ENCODE measurements around the gene LYPLAL1. TPM values are rescaled to one million over a fixed set of nuclear protein-coding genes. Genes with fewer than 3 reads are reported as not detected.

LYPLAL1 gene
- total and polyA plus RNA-seq, 2 of the 8 experiments (the other 6 are each of a cell fraction or from before 2014, with no cell fraction given), result 6.3 to 23.8 TPM

- Histone ChIP-seq H3K27ac (ENCODE audit: low read depth, low read length) (no peak overlapping the region), H3K79me1 (ENCODE audit: low read depth, low read length) (no peaks in the 10 kb centered on the region), H3K14ac (ENCODE audit: insufficient read length) (no peak overlapping the region), H4K8ac (ENCODE audit: extremely low read depth, insufficient read depth, low read length) (no peak overlapping the region), H3K27me3 (replicated peaks in 1 of 4; ENCODE audit: control insufficient read depth in 3 of 4, extremely low read depth in 1 of 4, insufficient read depth in 3 of 4, low read length in 3 of 4) (no peaks in the 10 kb centered on the region), H3K23ac (ENCODE audit: insufficient read length) (no peak overlapping the region), H3K4me1 (replicated peaks in 1 of 4; ENCODE audit: control insufficient read depth in 3 of 4, insufficient read depth in 4 of 4, low read length in 3 of 4) (no peaks in the 10 kb centered on the region; a peak in 2 of 7 replicates), H3K36me3 (ENCODE audit: control insufficient read depth in 2 of 4, insufficient read depth in 4 of 4, low read length in 3 of 4) (no peaks in the 10 kb centered on the region), H2AK5ac (ENCODE audit: low read depth, low read length) (no peak overlapping the region), H3K18ac (ENCODE audit: extremely low read depth, low read length) (no peak overlapping the region), H2BK15ac (ENCODE audit: low read length) (no peak overlapping the region), H3K4me2 (ENCODE audit: insufficient read depth in 1 of 2, low read depth in 2 of 2, low read length in 2 of 2) (no peak overlapping the region), H4K5ac (ENCODE audit: insufficient read length, low read depth, low read length) (no peak overlapping the region), H3K4me3 (ENCODE audit: extremely low read depth in 1 of 4, insufficient read depth in 2 of 4, low read depth in 3 of 4, low read length in 4 of 4) (no peak overlapping the region), H3K23me2 (ENCODE audit: low read depth, low read length) (no peaks in the 10 kb centered on the region), H4K20me1 (replicated peaks in 1 of 2; ENCODE audit: control insufficient read depth in 1 of 2, insufficient read depth in 2 of 2, low read length in 2 of 2) (no peaks in the 10 kb centered on the region), H4K91ac (replicated peaks; ENCODE audit: insufficient read length, low read length) (no peak overlapping the region), H2AFZ (ENCODE audit: low read length) (no peak overlapping the region), H2BK5ac (ENCODE audit: low read depth, low read length) (no peak overlapping the region), H3K56ac (replicated peaks; ENCODE audit: insufficient read length, low read depth, low read length) (no peak overlapping the region), H3K4ac (replicated peaks; ENCODE audit: insufficient read length, low read depth, low read length) (no peak overlapping the region), H2BK12ac (ENCODE audit: low read depth, low read length) (no peak overlapping the region), H3K9ac (replicated peaks in 1 of 4; ENCODE audit: extremely low read depth in 1 of 4, low read depth in 3 of 4, low read length in 3 of 4) (no peak overlapping the region), H2BK20ac (ENCODE audit: low read length) (no peak overlapping the region), H3K9me3 (ENCODE audit: insufficient read depth in 2 of 2, low read depth in 1 of 2, low read length in 1 of 2) (no peaks in the 10 kb centered on the region), H3K79me2 (ENCODE audit: control insufficient read depth in 1 of 2, insufficient read depth in 2 of 2, low read length in 2 of 2) (no peaks in the 10 kb centered on the region), H2BK120ac (replicated peaks; ENCODE audit: low read depth, low read length) (no peak overlapping the region)
- CTCF ChIA-PET (ENCODE audit: partially characterized antibody), result interaction anchor here (0.6 kb wide), 1 partner anchor 641 kb away, joined by 3 read pairs; no protein-coding TSS in a partner anchor
- POLR2A ChIA-PET (ENCODE audit: partially characterized antibody), result no interaction called here
- DNase-seq (ENCODE audit: low read depth in 1 of 2, low spot score in 2 of 2), result no peak
- WGBS, 2 experiments (ENCODE audit: extremely low coverage in 1 of 2, insufficient coverage in 1 of 2, insufficient read length in 1 of 2, insufficient replicate concordance in 2 of 2, low coverage in 1 of 2, low lambda C conversion rate in 2 of 2, missing lambda C conversion rate in 1 of 2), result 95% methylated on average over 1 of the region's 1 CpG; no CpG with 5 or more reads in 1 of the 2 experiments
- no peak for TF ChIP-seq NANOG (IDR thresholded peaks at IDR 0.05; ENCODE audit: insufficient read depth, low read depth, low read length, poor library complexity, severe bottlenecking)
- TF ChIP-seq SIX5 (IDR thresholded peaks at IDR 0.05; ENCODE audit: low read depth, low read length), result no peak
- no peak for FAIRE-seq
Measured at GRCh38 chr1:219130366-219130935, 43.2 kb upstream of the LYPLAL1 start.

Measured in H1 (cell line).